A673 (cell line): ENCODE data around the gene HVCN1. TPM values are rescaled to one million over a fixed set of nuclear protein-coding genes. Genes with fewer than 3 reads are reported as not detected.

Experiments used
- BruUV-seq: library from RNA; stranded (reverse); fragments of 400-500 nt; replicated peaks from 2 replicates; lab custom pipeline; 2021; lab: Mats Ljungman, UMichigan
- CTCF ChIA-PET: fragments of 300-600 bp; sonication (Branson Sonifier 250); formaldehyde crosslinking; loops from one replicate; lab custom pipeline; 2022; ENCODE audit warnings: antibody characterized with exemption; lab: Charles Lee
- POLR2A ChIA-PET: fragments of 300-600 bp; sonication (Branson Sonifier 250); formaldehyde crosslinking; loops from one replicate; lab custom pipeline; 2022; ENCODE audit warnings: antibody characterized with exemption; ENCODE audit not compliant: low non-redundant PET; lab: Charles Lee
- DNase-seq: peaks from one replicate; pipeline ENCODE4 v3.0.0-alpha.2; 2015; ENCODE audit warnings: low spot score
- H3K27ac ChIP-seq: fragments of 200-600 bp; sonication (generic); 2 replicates; pipeline ENCODE4 v1.5.1; 2016; ENCODE audit warnings: mixed run types, low read depth, mild to moderate bottlenecking, mixed read lengths, antibody characterized with exemption, low read length; ENCODE audit not compliant: poor library complexity, severe bottlenecking
- H3K27me3 ChIP-seq: fragments of 200-600 bp; sonication (generic); replicated peaks from 2 replicates; pipeline ENCODE4 v1.6.1; 2017; ENCODE audit warnings: mixed run types, low read depth, mild to moderate bottlenecking, mixed read lengths, antibody characterized with exemption, low read length; ENCODE audit not compliant: insufficient read depth, poor library complexity
- H3K36me3 ChIP-seq: fragments of 200-600 bp; sonication (generic); 2 replicates; pipeline ENCODE4 v1.6.1; 2016; ENCODE audit warnings: mixed run types, mild to moderate bottlenecking, mixed read lengths, antibody characterized with exemption, low read length; ENCODE audit not compliant: insufficient read depth, poor library complexity, severe bottlenecking
- H3K4me1 ChIP-seq: fragments of 200-600 bp; sonication (generic); 2 replicates; pipeline ENCODE4 v1.6.1; 2017; ENCODE audit warnings: mixed run types, mild to moderate bottlenecking, mixed read lengths, antibody characterized with exemption, low read length; ENCODE audit not compliant: insufficient read depth, poor library complexity, severe bottlenecking
- H3K4me3 ChIP-seq: fragments of 200-600 bp; sonication (generic); 2 replicates; pipeline ENCODE4 v1.5.1; 2016; ENCODE audit warnings: low read depth, mixed run types, mild to moderate bottlenecking, mixed read lengths, low read length; ENCODE audit not compliant: poor library complexity, severe bottlenecking
- H3K9me3 ChIP-seq: fragments of 200-600 bp; sonication (generic); 2 replicates; pipeline ENCODE4 v1.6.1; 2016; ENCODE audit warnings: mixed run types, low read depth, mild to moderate bottlenecking, mixed read lengths, antibody characterized with exemption, low read length; ENCODE audit not compliant: poor library complexity, severe bottlenecking
- EZH2 ChIP-seq: fragments of 200-600 bp; sonication (generic); IDR thresholded peaks from 2 replicates; pipeline ENCODE4 v1.6.1; 2017; ENCODE audit warnings: borderline replicate concordance, low read depth, mild to moderate bottlenecking, mixed read lengths, antibody characterized with exemption, low read length; ENCODE audit not compliant: poor library complexity, severe bottlenecking
- intact Hi-C: fragments of 100-400 bp; cut with micrococcal nuclease; formaldehyde crosslinking; loops from one replicate; pipeline ENCODE4 v1.10.0; 2022; ENCODE audit not compliant: unreplicated experiment
- total RNA-seq: library from RNA; stranded (reverse); gene quantifications from 2 replicates; pipeline ENCODE4 v1.2.3, GENCODE V29; 2021
- TF ChIP-seq, protein P1 (sequence below): fragments of 300-800, 200-600 bp; sonication (generic); conservative IDR thresholded peaks from 2 replicates; pipeline ENCODE4 v1.5.1; 2017; ENCODE audit warnings: low read depth, mild to moderate bottlenecking, antibody characterized with exemption, low read length, moderate library complexity, mixed read lengths

The HVCN1 gene
- total RNA-seq, 1 experiment from 2014 or later, result 1.1 TPM

DNA sequence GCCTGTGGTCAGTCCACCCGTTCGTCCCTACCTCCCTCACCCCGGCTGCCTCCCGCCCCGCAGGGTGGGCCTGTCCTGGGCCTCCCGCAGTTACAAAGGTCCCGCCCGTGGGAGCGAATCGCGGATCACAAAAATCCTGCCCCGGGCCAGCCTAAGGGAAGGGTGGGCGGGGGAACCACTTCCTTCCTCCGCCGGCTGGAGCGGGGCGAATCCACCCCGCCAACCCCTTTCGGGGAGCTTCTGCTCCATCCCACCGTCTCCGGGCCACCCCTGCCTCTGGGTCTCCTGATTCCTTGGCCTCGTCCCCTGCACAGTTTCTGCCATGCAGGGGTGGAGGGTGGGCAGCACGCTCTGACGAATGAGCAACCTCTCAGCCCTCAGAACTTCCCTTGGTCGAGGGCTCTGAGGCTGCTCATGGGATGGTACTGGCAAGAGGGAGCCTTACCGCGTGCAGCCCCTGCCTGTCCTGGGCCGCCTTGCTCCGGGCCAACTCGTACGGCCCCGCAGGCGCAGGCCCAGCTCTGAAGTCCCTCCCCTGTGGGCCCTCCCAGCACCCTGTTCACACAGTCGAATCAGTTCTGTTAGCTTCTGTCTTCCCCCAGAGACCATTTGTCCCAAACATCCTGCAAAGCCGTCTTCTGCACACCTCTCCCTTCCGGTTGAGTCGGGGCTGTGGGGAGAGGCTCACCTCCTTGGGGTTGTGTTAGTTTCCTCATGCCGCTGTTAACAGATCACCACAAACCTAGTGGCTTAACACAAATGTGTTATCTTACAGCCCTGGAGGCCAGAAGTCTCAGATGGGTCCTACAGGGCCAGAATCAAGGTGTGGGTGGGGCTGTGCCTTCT, 589 bp upstream of the HVCN1 start:
- TF ChIP-seq, protein P1, sequence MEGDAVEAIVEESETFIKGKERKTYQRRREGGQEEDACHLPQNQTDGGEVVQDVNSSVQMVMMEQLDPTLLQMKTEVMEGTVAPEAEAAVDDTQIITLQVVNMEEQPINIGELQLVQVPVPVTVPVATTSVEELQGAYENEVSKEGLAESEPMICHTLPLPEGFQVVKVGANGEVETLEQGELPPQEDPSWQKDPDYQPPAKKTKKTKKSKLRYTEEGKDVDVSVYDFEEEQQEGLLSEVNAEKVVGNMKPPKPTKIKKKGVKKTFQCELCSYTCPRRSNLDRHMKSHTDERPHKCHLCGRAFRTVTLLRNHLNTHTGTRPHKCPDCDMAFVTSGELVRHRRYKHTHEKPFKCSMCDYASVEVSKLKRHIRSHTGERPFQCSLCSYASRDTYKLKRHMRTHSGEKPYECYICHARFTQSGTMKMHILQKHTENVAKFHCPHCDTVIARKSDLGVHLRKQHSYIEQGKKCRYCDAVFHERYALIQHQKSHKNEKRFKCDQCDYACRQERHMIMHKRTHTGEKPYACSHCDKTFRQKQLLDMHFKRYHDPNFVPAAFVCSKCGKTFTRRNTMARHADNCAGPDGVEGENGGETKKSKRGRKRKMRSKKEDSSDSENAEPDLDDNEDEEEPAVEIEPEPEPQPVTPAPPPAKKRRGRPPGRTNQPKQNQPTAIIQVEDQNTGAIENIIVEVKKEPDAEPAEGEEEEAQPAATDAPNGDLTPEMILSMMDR, result no peak
- TF ChIP-seq EZH2, result no peak
- no TSS peak for BruUV-seq
- Histone ChIP-seq H3K27ac (no peak overlapping the region), H3K36me3 (no peaks in the 10 kb centered on the region), H3K27me3 (no peaks in the 10 kb centered on the region), H3K4me1 (peaks cover 14% of the 10 kb centered on the region), H3K9me3 (no peaks in the 10 kb centered on the region), H3K4me3 (peak overlapping the region; percentile 55)
- ChIA-PET CTCF (no interaction called here), POLR2A (no interaction called here)
- intact Hi-C loops, result loop anchor here (10.0 kb wide), 1 partner anchor 75 kb away; the partner anchor contains the start of gene TCTN1
- peak; percentile 25 for DNase-seq

DNA sequence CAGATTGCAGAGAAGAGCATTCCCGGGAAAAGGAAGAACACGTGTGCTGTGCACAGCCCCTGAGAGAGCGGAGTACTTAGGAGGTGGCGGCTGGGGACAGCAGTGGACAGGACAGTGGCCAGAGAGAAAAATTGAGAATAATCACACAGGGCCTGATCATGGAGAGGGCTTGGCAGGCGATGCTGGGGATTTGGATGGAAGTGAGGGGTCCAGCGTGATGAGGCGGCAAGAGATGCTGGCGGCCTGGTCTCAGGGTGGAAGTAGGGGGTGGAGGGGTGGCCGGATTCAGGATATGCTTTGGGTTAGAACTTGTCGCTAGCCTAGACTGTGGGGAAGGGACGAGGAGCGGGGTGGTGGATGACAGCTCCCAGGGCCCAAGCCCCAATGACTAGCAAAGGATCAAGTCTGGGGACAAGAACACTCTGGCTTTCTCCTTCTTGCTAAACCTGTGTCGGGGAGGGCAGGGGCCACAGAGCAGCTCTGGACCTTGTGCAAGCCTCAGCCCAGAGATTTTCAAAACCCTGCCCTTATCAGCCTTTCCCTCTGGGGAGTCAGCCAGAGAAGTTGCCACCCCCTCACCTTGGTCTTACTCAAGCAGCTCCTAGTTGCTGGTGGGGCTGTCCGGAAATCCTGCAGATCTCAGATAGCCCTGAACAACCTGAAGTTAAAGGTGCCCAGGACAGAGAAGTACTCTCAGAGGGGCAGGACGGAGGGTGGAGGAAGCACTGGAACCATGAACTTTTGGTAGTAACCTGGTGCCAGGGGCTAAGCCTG, 1.3 kb downstream of the HVCN1 start:
- intact Hi-C loops, result no loop called here
- H3K4me1 ChIP-seq, result peaks cover 4% of the 10 kb centered on the region
- POLR2A ChIA-PET, result no interaction called here
- no peak overlapping the region for H3K4me3 ChIP-seq
- no peaks in the 10 kb centered on the region for H3K9me3 ChIP-seq
- H3K27ac ChIP-seq, result no peak overlapping the region
- DNase-seq, result no peak
- no peaks in the 10 kb centered on the region for H3K36me3 ChIP-seq
- no TSS peak for BruUV-seq
- H3K27me3 ChIP-seq, result no peaks in the 10 kb centered on the region
- CTCF ChIA-PET, result no interaction called here
- TF ChIP-seq, protein P1, result no peak
- no peak for TF ChIP-seq EZH2

DNA sequence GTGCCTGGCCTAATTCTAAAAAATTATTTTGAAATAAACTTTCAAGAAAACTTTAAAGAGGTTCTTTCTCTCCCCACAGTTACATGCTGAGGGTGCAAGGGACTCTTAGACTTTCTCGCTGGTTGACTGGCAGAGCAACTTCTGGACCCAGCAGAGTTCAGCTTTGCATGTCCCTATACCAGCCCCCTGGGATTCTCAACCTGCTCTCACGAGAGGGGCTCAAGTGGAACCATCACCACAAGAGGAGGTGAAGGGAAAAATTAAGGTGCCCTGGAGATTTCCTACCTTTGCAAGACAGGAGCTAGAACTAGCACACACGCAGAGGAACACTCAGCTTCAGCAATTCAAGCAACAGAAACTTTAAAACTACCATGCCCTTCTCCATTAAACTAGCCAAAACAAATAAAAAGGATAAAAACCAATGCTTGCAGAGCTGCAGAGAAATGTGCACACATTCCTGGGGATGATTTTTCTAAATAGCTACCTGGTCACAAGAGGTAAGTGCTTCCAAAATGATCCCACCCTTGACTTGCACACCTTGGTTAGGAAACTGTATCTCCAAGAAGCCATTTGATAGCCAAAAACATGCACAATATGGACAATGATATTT, 2.5 kb downstream of the HVCN1 start:
- Histone ChIP-seq H3K36me3 (no peaks in the 10 kb centered on the region), H3K27me3 (no peaks in the 10 kb centered on the region), H3K9me3 (no peaks in the 10 kb centered on the region), H3K4me1 (peaks cover 4% of the 10 kb centered on the region), H3K4me3 (no peak overlapping the region), H3K27ac (no peak overlapping the region)
- no peak for DNase-seq
- POLR2A ChIA-PET, result no interaction called here
- intact Hi-C loops, result no loop called here
- CTCF ChIA-PET, result no interaction called here
- TF ChIP-seq, protein P1, result no peak
- TF ChIP-seq EZH2, result no peak
- no TSS peak for BruUV-seq
